Ovary (tissue), 9 donors: ENCODE measurements around the gene TEX28. TPM values are rescaled to one million over a fixed set of nuclear protein-coding genes. Genes with fewer than 3 reads are reported as not detected.
"Not testable (repeated sequence)": the region's sequence is repeated elsewhere in the genome, so short reads cannot be mapped to it uniquely, and the experiment has no call there.

Source experiments
- DNase-seq, 5 donors: peaks; one replicate each; pipeline ENCODE4 v3.0.0-alpha.2; 2019 to 2020
- H3K27ac ChIP-seq, 2 donors: fragments of 200-600 bp; one replicate each; pipeline versions ENCODE4 v1.5.1 to v1.8.0; 2019 to 2022
- H3K27me3 ChIP-seq: fragments of 200-600 bp; one replicate; pipeline ENCODE4 v1.8.0; 2022
- H3K36me3 ChIP-seq: fragments of 200-600 bp; sonication (generic); one replicate; pipeline ENCODE4 v1.5.1; 2019
- H3K4me1 ChIP-seq: one replicate; pipeline ENCODE4 v1.8.1; 2013; ENCODE audit warnings: mild to moderate bottlenecking, moderate library complexity; ENCODE audit not compliant: insufficient read depth
- H3K4me3 ChIP-seq: fragments of 200-600 bp; sonication (generic); one replicate; pipeline ENCODE4 v1.5.1; 2017
- H3K9me3 ChIP-seq, 2 donors: fragments of 200-600 bp in 1 of 2; sonication (generic) in 1 of 2; one replicate each; pipeline versions ENCODE4 v1.5.1 to v1.8.1; 2013 to 2019; ENCODE audit warnings: mild to moderate bottlenecking in 1 of 2, moderate library complexity in 1 of 2
- EP300 ChIP-seq: sonication (generic); formaldehyde crosslinking; IDR thresholded peaks from one replicate; pipeline ENCODE4 v1.6.1; 2017; ENCODE audit warnings: antibody characterized with exemption
- POLR2A ChIP-seq: fragments of 450-650 bp; IDR thresholded peaks from one replicate; pipeline ENCODE4 v1.6.1; 2017; ENCODE audit warnings: antibody characterized with exemption, mild to moderate bottlenecking, moderate library complexity
- WGBS, 3 donors: extraction: QIAGEN DNeasy Blood & Tissue Kit in 1 of 3; methylation state at CpG; one replicate each; pipeline versions ENCODE4 v1.1.5 to v1.1.7; 2013 to 2017; 5-methylcytosine and 5-hydroxymethylcytosine counted together
- intact Hi-C, 4 donors: fragments of 100-400 bp; cut with DNase I; formaldehyde crosslinking; loops; one replicate each; pipeline versions ENCODE4 v1.11.0 to v1.15.1; 2022 to 2023
- polyA plus RNA-seq, 2 donors: library from polyadenylated mRNA; stranded (reverse); fragments of 200-250 nt in 1 of 2; fragments of 350-450 nt in 1 of 2; fragmentation: Illumina TruSeq in 1 of 2; extraction: RNeasy Lipid Tissue Mini Kit (QIAGEN cat#74804) in 1 of 2; gene quantifications; one replicate each; pipeline ENCODE4 v1.2.3, GENCODE V29; 2013 to 2014
- total RNA-seq, 7 donors: library from RNA; depleted of rRNA in 2 of 7; stranded (reverse); fragments of >200 nt in 2 of 7; fragmentation: NEBNext Ultra II Directional in 3 of 7; extraction: Animal tissue kit (Norgen Biotek cat#: 25700) in 3 of 7; gene quantifications; one replicate each; pipeline versions ENCODE4 v1.1.0 to v1.2.4, GENCODE V29; 2016 to 2023
- TF ChIP-seq, protein P1 (sequence below), 3 donors: fragments of 450-650 bp in 2 of 3; fragments of 200-600 bp in 1 of 3; IDR thresholded peaks; one replicate each; pipeline versions ENCODE4 v1.5.1 to v1.8.0; 2016 to 2022; ENCODE audit warnings: antibody characterized with exemption in 3 of 3, mild to moderate bottlenecking in 1 of 3
- donor health status: DM: no; HTN: no; CAD: no; lungs with moderate emphysema.
- donor health status: DM: no; HTN: no; CAD: no.
- donor health status: Bipolar disorder and iron deficiency.
- donor health status: DM: yes; HTN: yes; CAD: no.
- donor health status: DM: no; HTN: no; CAD: no.
- donor health status: DM: yes; HTN: yes; CAD: no.

TEX28 gene
- total and polyA plus RNA-seq, 9 donors: not detected

DNA sequence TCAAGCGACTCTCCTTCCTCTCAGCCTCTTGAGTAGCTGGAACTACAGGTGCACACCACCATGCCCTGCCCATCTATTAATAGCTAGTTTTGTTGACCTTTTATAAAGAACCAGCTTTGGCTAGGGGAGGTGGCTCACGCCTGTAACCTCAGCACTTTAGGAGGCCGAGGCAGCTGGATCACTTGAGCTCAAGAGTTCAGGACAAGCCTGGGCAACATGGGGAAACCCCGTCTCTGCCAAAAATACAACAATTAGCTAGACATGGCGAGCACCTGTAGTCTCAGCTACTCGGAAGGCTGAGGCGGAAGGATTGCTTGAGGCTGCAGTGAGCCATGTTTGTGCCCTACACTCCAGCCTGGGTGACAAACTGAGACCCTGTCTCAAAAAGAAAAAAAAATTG is 3.4 kb upstream of the TEX28 start:
- no peaks in the 10 kb centered on the region for H3K27me3 ChIP-seq
- WGBS, 3 donors: 80 to 83% (median 82%) methylated on average over 7 of the region's 7 CpGs

DNA sequence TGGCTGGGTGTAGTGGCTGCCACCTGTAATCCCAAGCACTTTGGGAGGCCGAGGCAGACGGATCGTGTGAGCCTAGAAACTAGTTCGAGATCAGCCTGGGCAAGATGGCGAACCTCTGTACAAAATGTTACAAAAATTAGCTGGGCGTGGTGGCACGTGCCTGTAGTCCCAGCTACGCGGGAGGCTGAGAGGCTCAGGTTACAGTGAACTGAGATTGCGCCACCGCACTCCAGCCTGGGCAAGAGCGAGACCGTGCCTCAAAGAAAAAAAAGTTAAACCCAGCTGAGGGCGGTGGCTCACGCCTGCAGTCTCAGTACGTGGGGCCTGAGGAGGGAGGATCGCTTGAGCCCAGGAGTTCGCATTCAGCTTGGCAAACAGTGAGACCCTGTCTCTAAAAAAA is 1.8 kb upstream of the TEX28 start:
- Histone ChIP-seq H3K36me3 (no peaks in the 10 kb centered on the region), H3K27ac (no peak overlapping the region), H3K4me1 (no peaks in the 10 kb centered on the region), H3K4me3 (no peak overlapping the region), H3K9me3 (no peaks in the 10 kb centered on the region), H3K27me3 (no peaks in the 10 kb centered on the region)
- WGBS, 3 donors: 83 to 89% (median 87%) methylated on average over 18 of the region's 18 CpGs
- DNase-seq: no peak
- intact Hi-C loops: no loop called here
- TF ChIP-seq, protein P1, sequence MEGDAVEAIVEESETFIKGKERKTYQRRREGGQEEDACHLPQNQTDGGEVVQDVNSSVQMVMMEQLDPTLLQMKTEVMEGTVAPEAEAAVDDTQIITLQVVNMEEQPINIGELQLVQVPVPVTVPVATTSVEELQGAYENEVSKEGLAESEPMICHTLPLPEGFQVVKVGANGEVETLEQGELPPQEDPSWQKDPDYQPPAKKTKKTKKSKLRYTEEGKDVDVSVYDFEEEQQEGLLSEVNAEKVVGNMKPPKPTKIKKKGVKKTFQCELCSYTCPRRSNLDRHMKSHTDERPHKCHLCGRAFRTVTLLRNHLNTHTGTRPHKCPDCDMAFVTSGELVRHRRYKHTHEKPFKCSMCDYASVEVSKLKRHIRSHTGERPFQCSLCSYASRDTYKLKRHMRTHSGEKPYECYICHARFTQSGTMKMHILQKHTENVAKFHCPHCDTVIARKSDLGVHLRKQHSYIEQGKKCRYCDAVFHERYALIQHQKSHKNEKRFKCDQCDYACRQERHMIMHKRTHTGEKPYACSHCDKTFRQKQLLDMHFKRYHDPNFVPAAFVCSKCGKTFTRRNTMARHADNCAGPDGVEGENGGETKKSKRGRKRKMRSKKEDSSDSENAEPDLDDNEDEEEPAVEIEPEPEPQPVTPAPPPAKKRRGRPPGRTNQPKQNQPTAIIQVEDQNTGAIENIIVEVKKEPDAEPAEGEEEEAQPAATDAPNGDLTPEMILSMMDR (IDR thresholded peaks at IDR 0.05): no peak
- TF ChIP-seq EP300: no peak
- TF ChIP-seq POLR2A: no peak

More for the DNA sequence above, 3.4 kb upstream of the TEX28 start:
- H3K4me1 ChIP-seq: no peaks in the 10 kb centered on the region
- H3K36me3 ChIP-seq: no peaks in the 10 kb centered on the region
- H3K4me3 ChIP-seq: no peak overlapping the region
- DNase-seq: no peak
- no peaks in the 10 kb centered on the region for H3K9me3 ChIP-seq
- intact Hi-C loops: no loop called here
- TF ChIP-seq EP300 (no peak), POLR2A (no peak)
- TF ChIP-seq, protein P1 (IDR thresholded peaks at IDR 0.05): no peak
- H3K27ac ChIP-seq: no peak overlapping the region

DNA sequence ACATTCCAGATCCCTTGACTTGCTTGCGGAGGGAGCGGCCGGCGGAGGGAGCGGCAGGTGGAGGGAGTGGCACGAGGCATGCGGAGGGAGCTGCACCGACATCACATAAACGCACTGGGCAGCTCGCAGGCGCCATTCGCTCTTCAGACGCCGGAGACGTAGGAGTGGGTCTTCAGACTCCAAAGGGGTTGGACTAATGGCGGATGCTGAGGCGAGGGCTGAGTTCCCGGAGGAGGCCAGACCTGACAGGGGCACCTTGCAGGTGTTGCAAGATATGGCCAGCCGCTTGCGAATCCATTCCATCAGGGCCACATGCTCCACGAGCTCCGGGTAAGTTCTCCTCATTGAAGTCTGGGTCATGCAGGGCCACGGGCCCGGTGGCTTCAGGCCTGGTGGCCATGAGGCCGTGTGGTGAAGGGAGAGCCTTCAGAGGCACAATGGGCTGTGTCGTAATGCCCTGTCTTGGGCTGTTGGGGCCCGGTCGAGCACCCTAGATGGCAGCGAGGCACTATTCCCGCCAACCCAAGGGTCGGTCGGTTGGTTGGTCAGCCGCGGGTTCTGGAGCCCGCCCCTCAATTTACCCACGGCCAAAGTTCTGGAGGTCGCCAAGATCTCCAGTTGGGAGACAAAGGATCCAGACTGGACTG is 863 bp upstream of the TEX28 start, which contains the start of gene TKTL1:
TSS of gene TKTL1 (plus strand) at position 132 of the 647 bp plus-strand sequence. CDS start at position 197, 65 bp downstream.
- no peaks in the 10 kb centered on the region for H3K4me1 ChIP-seq

DNA sequence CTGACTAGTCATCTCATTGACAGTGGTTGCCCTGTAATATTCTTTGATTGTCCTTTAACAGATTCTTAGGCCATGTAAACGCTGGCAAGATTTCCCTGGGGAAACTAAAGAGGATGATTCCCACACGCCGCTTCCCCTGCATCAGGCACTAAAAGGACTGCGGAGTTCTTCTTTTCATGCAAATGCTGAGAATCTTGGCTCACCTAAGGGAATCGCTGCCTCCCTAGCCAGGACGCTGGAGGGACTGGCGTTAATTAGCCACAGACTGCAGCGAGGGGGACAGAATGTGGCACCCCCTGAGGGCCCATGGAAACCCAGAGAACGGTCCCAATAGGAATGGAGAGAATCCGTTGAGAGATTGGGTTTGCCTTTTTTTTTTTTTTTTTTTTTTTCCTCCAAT is 8.5 kb downstream of the TEX28 start:
- H3K27me3 ChIP-seq, DNase-seq, intact Hi-C loops, H3K9me3 ChIP-seq, H3K4me1 ChIP-seq, H3K4me3 ChIP-seq, H3K27ac ChIP-seq, H3K36me3 ChIP-seq: not testable (repeated sequence)
- WGBS, 3 donors: no CpG with 5 or more reads among the region's 10 CpGs

More for the DNA sequence above, 863 bp upstream of the TEX28 start, which contains the start of gene TKTL1:
- Histone ChIP-seq H3K9me3 (no peaks in the 10 kb centered on the region), H3K4me3 (no peak within 1 kb of the TSS), H3K27ac (no peak within 1 kb of the TSS), H3K27me3 (no peaks in the 10 kb centered on the region), H3K36me3 (no peaks in the 10 kb centered on the region)
- TF ChIP-seq, protein P1 (IDR thresholded peaks at IDR 0.05): no peak
- TF ChIP-seq POLR2A (no peak), EP300 (no peak)
- no peak for DNase-seq
- intact Hi-C loops: no loop called here
- 93 to 95% (median 94%) methylated on average over 37 of the region's 37 CpGs for WGBS, 3 donors

DNA sequence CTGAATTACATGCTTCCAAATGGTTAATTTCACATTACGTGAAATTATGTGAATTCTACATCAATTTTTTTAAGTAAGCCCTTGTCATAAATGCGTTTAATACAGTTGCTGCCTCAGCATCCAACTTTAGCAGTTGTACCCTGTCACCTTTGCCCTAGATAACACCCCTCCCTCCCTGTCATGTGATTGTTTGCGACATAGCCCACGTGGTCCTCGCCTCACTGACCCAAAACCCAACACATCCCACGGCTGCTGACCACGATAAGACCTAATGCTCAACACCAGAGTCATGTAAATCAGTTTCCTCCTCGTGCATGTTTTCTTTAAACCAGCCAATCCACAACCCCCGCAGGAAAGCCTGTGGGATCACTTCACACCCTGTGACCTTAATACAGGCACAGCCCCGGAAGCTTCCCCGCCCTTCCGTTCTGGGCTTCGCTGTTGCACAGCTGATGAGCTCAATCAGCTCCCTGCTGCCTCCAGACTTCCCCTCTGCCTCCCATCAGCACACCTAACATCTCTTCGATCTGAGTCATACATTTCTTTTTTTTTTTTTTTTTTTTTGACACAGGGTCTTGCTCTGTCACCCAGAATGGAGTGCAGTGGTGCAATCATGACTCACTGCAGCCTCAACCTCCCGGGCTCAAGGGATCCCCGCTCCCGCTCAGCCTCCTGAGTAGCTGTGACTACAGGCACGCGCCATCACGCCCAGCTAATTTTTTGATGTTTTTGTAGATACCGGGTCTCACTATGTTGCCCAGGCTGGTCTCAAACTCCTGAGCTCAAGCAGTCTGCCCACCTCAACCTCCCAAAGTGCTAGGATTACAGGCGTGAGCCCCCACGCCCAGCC is 10.2 kb downstream of the TEX28 start:
- H3K27me3 ChIP-seq, DNase-seq, intact Hi-C loops, H3K4me1 ChIP-seq, H3K4me3 ChIP-seq, H3K36me3 ChIP-seq, H3K9me3 ChIP-seq, H3K27ac ChIP-seq: not testable (repeated sequence)
- WGBS, 3 donors: no CpG with 5 or more reads among the region's 23 CpGs

DNA sequence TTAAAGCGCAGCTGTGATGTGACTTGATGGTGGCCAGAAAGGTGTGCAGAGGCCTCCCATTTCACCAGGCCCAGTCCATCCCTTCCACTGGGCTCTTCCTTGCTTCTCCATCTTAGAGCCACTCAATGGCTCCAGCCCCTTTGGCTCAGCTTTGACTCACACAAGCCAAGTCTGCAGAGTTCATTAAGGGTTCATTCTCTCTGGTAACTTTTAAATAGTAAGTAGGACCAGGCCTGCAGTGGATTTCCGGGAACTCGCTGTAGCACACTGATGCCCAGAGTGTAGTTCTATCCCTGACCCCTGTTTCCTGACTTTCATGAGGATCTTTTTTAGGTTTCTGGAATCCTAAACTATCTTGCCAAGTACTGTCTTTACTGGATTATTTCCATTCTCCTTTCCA is 25.7 kb downstream of the TEX28 start:
- H3K27me3 ChIP-seq, H3K27ac ChIP-seq, DNase-seq, H3K4me3 ChIP-seq, H3K9me3 ChIP-seq, H3K4me1 ChIP-seq, intact Hi-C loops, H3K36me3 ChIP-seq: not testable (repeated sequence)
- no CpG with 5 or more reads among the region's 3 CpGs for WGBS, 3 donors

DNA sequence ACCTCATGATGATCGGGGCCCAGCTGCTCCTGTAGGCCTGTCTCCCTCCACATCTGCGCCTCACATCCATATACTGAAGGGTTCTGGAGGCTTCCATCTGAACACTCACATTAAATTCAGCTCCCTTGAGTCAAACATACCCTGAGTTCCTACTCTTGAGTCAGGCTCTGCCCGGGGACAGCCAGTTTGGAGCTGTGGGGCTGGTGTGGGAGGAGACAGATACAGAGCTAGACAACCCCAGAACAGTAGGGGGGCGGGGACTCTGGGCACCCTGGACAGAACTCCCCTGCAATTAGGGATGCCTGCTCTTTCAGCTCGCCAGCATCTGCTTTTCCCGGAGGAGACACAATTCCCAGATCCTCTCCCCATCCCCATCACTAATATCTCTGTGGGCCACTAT is 31.9 kb downstream of the TEX28 start:
- DNase-seq, intact Hi-C loops, H3K4me1 ChIP-seq, H3K36me3 ChIP-seq, H3K9me3 ChIP-seq, H3K4me3 ChIP-seq, H3K27ac ChIP-seq, H3K27me3 ChIP-seq: not testable (repeated sequence)
- no CpG with 5 or more reads among the region's 6 CpGs for WGBS, 3 donors

DNA sequence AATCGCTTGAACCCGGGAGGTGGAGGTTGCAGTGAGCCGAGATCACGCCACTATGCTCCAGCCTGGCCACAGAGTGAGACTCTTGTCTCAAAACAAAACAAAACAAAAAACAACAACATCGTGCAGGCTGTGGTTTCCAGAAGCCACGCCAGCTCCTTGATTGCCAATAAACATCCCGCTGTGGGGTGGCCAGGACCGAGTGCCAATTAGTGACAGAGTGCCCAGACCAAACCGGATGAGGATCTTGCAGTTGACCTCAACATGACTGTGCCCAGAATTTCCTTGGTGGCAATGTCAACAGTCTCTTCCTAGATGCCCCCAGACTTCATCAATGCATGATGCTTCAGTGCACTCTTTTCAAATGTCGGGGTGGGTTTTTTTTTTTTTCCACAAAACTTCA is 36.2 kb downstream of the TEX28 start:
- H3K4me3 ChIP-seq, H3K27ac ChIP-seq, H3K36me3 ChIP-seq, intact Hi-C loops, H3K9me3 ChIP-seq, H3K4me1 ChIP-seq, DNase-seq, H3K27me3 ChIP-seq: not testable (repeated sequence)
- no CpG with 5 or more reads among the region's 10 CpGs for WGBS, 3 donors
